OCI-LY3 (cell line): ENCODE results near the gene ANOS1.

Source experiments
- EZH2phosphoT487 ChIP-seq: fragments of 200-600 bp; shearing (Covaris generic); IDR thresholded peaks from 2 replicates; pipeline ENCODE4 v1.6.1; 2018; ENCODE audit warnings: antibody characterized with exemption, mixed run types, low read depth
- TF ChIP-seq, protein P1 (sequence below): fragments of 200-600, 300-600 bp; sonication (generic); IDR thresholded peaks from 2 replicates; pipeline ENCODE4 v1.5.1; 2014; ENCODE audit warnings: antibody characterized with exemption, low read length, low read depth

DNA sequence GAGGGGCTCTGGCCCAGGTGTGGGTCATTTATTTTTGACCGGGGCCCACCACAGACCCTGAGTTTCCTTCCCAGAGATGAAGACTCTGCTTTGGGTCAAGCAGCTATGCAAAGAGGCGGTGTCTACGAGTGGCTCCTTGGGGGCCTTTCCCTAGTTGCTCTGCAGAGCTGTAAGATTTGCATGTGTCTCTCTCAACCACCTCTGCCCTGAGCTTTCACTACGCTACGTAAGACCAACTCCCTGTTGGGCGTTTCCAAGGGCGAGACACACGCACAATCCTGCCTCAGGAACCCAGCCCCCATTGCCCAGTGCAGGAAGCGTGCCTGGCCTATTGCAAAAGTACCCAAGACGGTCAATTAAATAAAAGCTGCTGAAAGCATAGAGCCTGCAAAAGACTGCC lies 10.0 kb upstream of the ANOS1 start:
- TF ChIP-seq, protein P1, sequence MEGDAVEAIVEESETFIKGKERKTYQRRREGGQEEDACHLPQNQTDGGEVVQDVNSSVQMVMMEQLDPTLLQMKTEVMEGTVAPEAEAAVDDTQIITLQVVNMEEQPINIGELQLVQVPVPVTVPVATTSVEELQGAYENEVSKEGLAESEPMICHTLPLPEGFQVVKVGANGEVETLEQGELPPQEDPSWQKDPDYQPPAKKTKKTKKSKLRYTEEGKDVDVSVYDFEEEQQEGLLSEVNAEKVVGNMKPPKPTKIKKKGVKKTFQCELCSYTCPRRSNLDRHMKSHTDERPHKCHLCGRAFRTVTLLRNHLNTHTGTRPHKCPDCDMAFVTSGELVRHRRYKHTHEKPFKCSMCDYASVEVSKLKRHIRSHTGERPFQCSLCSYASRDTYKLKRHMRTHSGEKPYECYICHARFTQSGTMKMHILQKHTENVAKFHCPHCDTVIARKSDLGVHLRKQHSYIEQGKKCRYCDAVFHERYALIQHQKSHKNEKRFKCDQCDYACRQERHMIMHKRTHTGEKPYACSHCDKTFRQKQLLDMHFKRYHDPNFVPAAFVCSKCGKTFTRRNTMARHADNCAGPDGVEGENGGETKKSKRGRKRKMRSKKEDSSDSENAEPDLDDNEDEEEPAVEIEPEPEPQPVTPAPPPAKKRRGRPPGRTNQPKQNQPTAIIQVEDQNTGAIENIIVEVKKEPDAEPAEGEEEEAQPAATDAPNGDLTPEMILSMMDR = no peak
- no peak for TF ChIP-seq EZH2phosphoT487
